Prostate gland (tissue), 2 donors: ENCODE results near the gene SMYD3. TPM values are rescaled to one million over a fixed set of nuclear protein-coding genes. Genes with fewer than 3 reads are reported as not detected.

Experiments
- DNase-seq: peaks from one replicate; pipeline ENCODE4 v3.0.0-alpha.2; 2019; ENCODE audit warnings: low spot score
- H3K27ac ChIP-seq, 2 donors: fragments of 200-600 bp; sonication (generic); 2 replicates each; pipeline ENCODE4 v1.5.1; 2017 to 2019
- H3K27me3 ChIP-seq: fragments of 200-600 bp; sonication (generic); replicated peaks from 2 replicates; pipeline ENCODE4 v1.5.1; 2019; ENCODE audit not compliant: insufficient read depth
- H3K36me3 ChIP-seq, 2 donors: fragments of 200-600 bp; sonication (generic); 1 replicate in 1 of 2; 2 replicates in 1 of 2; pipeline versions ENCODE4 v1.5.1 to v1.8.1; 2017 to 2019
- H3K4me1 ChIP-seq: fragments of 200-600 bp; sonication (generic); replicated peaks from 2 replicates; pipeline ENCODE4 v1.5.1; 2019
- H3K4me3 ChIP-seq, 2 donors: fragments of 200-600 bp; sonication (generic); 2 replicates each; pipeline ENCODE4 v1.5.1; 2017 to 2019
- H3K9me3 ChIP-seq: fragments of 200-600 bp; sonication (generic); 2 replicates; pipeline ENCODE4 v1.5.1; 2017
- POLR2A ChIP-seq: fragments of 450-650 bp; IDR thresholded peaks from one replicate; pipeline ENCODE4 v1.6.1; 2016; ENCODE audit warnings: antibody characterized with exemption, mild to moderate bottlenecking
- POLR2AphosphoS5 ChIP-seq: sonication (generic); formaldehyde crosslinking; IDR thresholded peaks from one replicate; pipeline ENCODE4 v1.6.1; 2017; ENCODE audit warnings: antibody characterized with exemption
- WGBS: methylation state at CpG from one replicate; pipeline ENCODE4 v1.1.5; 2018; 5-methylcytosine and 5-hydroxymethylcytosine counted together
- intact Hi-C: fragments of 100-400 bp; cut with DNase I; formaldehyde crosslinking; loops from one replicate; pipeline ENCODE4 v1.14.2; 2022
- total RNA-seq, 2 donors: library from RNA; depleted of rRNA; stranded (reverse); fragments of >200 nt; gene quantifications; one replicate each; pipeline ENCODE4 v1.1.0, GENCODE V29; 2016
- TF ChIP-seq, protein P1 (sequence below), 4 experiments: fragments of 200-600 bp in 2 of 4; fragments of 450-650 bp in 2 of 4; sonication (generic) in 2 of 4; IDR thresholded peaks; 1 replicate in 3 of 4; 2 replicates in 1 of 4; pipeline ENCODE4 v1.5.1; 2016 to 2019; ENCODE audit warnings: antibody characterized with exemption in 4 of 4, mild to moderate bottlenecking in 2 of 4, moderate library complexity in 2 of 4

SMYD3 gene
- total RNA-seq, 2 donors from 2014 or later = 19.8 to 23.9 TPM

DNA sequence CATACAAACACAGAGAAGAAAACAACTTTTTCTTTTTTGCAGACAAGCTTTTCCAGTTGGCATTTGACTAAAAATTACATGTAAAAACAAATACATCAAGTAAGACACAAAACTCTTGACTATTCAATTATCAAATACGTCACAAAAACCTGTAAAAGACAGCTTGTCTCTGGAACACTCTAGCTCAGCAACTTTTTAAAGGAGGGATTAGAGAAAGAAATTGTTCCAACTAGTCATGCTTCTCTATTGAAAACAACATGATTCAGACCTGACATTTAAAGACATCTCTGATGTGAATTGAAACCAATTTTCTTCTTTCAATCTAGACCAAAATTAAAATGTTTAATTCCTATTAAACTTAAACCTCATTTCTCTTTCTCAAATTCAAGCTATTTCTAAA lies 30.3 kb downstream of the SMYD3 start:
- H3K36me3 ChIP-seq = no peaks in the 10 kb centered on the region
- H3K4me3 ChIP-seq = no peak overlapping the region
- DNase-seq = no peak
- H3K27ac ChIP-seq = no peak overlapping the region
- H3K27me3 ChIP-seq = no peaks in the 10 kb centered on the region
- WGBS = 38% methylated on average over 1 of the region's 1 CpG
- no peaks in the 10 kb centered on the region for H3K4me1 ChIP-seq
- intact Hi-C loops = no loop called here
- TF ChIP-seq, protein P1, sequence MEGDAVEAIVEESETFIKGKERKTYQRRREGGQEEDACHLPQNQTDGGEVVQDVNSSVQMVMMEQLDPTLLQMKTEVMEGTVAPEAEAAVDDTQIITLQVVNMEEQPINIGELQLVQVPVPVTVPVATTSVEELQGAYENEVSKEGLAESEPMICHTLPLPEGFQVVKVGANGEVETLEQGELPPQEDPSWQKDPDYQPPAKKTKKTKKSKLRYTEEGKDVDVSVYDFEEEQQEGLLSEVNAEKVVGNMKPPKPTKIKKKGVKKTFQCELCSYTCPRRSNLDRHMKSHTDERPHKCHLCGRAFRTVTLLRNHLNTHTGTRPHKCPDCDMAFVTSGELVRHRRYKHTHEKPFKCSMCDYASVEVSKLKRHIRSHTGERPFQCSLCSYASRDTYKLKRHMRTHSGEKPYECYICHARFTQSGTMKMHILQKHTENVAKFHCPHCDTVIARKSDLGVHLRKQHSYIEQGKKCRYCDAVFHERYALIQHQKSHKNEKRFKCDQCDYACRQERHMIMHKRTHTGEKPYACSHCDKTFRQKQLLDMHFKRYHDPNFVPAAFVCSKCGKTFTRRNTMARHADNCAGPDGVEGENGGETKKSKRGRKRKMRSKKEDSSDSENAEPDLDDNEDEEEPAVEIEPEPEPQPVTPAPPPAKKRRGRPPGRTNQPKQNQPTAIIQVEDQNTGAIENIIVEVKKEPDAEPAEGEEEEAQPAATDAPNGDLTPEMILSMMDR (IDR thresholded peaks at IDR 0.05) = no peak
- TF ChIP-seq POLR2A (no peak), POLR2AphosphoS5 (no peak)
- no peaks in the 10 kb centered on the region for H3K9me3 ChIP-seq

DNA sequence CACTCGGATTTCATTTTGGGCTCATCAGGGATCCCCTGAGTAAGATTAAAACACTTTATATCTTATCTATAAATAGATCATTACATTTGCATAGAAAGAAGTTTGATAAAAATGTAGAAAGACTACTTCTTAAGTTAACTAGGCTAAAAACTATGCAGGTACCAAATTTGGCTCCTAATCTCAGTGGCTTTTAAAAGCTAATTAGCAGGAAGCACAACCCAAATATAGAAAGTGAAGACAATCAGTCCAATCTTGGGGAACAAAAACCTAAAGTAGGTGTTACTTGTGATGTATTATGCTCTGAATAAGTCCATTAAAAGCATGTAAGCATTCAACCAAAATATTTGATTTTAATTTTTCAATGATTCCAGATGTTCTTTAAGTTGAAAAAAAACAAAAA lies 35.4 kb downstream of the SMYD3 start:
- Histone ChIP-seq H3K9me3 (no peaks in the 10 kb centered on the region), H3K4me3 (no peak overlapping the region), H3K36me3 (no peaks in the 10 kb centered on the region), H3K4me1 (no peaks in the 10 kb centered on the region), H3K27ac (no peak overlapping the region), H3K27me3 (no peaks in the 10 kb centered on the region)
- DNase-seq = no peak
- 53% methylated on average over 1 of the region's 1 CpG for WGBS
- intact Hi-C loops = no loop called here
- TF ChIP-seq POLR2A (no peak), POLR2AphosphoS5 (no peak)
- TF ChIP-seq, protein P1 (IDR thresholded peaks at IDR 0.05) = no peak

DNA sequence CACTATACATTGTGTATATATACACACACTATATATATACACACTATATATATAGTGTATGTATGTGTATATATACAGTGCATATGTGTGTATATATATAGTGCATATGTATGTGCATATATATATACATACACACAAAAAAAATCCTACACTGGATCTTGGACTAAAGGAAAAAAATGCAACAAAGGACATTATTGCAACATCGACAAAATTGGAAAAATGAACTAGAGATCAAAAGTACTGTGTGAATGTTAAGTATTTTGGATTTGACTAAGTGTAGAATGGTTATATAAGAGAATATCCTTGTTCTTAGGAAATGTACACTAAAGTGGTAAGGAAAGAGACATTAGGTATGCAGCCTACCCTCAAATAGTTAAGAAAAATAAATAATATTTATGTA lies 36.5 kb downstream of the SMYD3 start:
- Histone ChIP-seq H3K4me3 (no peak overlapping the region), H3K36me3 (no peaks in the 10 kb centered on the region), H3K27ac (no peak overlapping the region), H3K9me3 (no peaks in the 10 kb centered on the region), H3K4me1 (no peaks in the 10 kb centered on the region), H3K27me3 (no peaks in the 10 kb centered on the region)
- 100% methylated on average over 1 of the region's 1 CpG for WGBS
- intact Hi-C loops = no loop called here
- DNase-seq = no peak
- TF ChIP-seq POLR2AphosphoS5 (no peak), POLR2A (no peak)
- TF ChIP-seq, protein P1 (IDR thresholded peaks at IDR 0.05) = no peak

DNA sequence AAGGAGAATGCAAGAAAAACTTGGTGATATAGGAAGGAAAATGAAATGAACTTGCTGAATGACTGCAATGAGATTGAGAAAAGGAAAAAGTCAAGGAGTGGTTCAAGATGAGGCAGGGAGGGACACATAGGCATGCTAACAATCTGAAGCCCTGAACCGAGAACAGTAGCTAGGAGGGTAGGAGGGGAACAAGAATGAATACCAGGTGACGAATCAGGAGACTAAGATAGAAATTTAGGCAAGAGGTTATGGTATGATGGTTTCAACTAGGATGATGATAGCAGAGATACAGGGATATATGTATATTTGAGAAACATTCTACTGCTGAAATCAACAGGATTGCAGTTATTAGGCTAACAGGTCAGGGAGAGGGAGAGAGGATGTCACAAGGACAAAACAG lies 44.1 kb downstream of the SMYD3 start:
- no peaks in the 10 kb centered on the region for H3K36me3 ChIP-seq
- whole genome bisulfite sequencing = 98% methylated on average over 2 of the region's 2 CpGs
- H3K9me3 ChIP-seq = no peaks in the 10 kb centered on the region
- H3K27me3 ChIP-seq = no peaks in the 10 kb centered on the region
- intact Hi-C loops = no loop called here
- no peaks in the 10 kb centered on the region for H3K4me1 ChIP-seq
- no peak for DNase-seq
- TF ChIP-seq POLR2A (no peak), POLR2AphosphoS5 (no peak)
- TF ChIP-seq, protein P1 (IDR thresholded peaks at IDR 0.05) = no peak
- H3K4me3 ChIP-seq = no peak overlapping the region
- no peak overlapping the region for H3K27ac ChIP-seq

DNA sequence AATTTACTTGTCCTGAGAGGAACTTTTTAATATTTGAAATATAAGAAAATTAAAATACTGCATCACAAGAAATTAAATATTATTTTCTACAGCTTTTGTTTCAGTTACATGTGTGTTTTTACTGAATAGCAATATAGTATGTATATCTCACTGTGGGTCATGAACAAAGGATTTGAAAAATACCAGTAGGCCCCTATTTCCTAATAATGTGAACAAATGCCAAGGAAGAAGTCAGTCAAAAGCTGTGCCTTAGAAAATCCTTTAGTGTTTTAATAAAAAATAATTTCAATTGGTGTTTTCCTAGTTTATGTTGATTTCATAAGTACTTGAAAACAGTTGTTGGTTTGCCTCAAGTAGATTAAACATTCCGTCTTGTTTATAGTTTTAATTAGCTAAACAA lies 46.7 kb downstream of the SMYD3 start:
- WGBS = 95% methylated on average over 1 of the region's 1 CpG
- H3K27ac ChIP-seq = no peak overlapping the region
- H3K4me1 ChIP-seq = no peaks in the 10 kb centered on the region
- H3K4me3 ChIP-seq = no peak overlapping the region
- DNase-seq = no peak
- TF ChIP-seq, protein P1 (IDR thresholded peaks at IDR 0.05) = no peak
- TF ChIP-seq POLR2AphosphoS5 = no peak
- TF ChIP-seq POLR2A = no peak
- H3K36me3 ChIP-seq = no peaks in the 10 kb centered on the region
- intact Hi-C loops = no loop called here
- no peaks in the 10 kb centered on the region for H3K27me3 ChIP-seq
- no peaks in the 10 kb centered on the region for H3K9me3 ChIP-seq
